ENCODE data around the gene TRAPPC3. TPM values are rescaled to one million over a fixed set of nuclear protein-coding genes. Genes with fewer than 3 reads are reported as not detected.

The TRAPPC3 gene
- total RNA-seq, 2 experiments from 2014 or later, result 50.3 to 60.4 TPM

DNA sequence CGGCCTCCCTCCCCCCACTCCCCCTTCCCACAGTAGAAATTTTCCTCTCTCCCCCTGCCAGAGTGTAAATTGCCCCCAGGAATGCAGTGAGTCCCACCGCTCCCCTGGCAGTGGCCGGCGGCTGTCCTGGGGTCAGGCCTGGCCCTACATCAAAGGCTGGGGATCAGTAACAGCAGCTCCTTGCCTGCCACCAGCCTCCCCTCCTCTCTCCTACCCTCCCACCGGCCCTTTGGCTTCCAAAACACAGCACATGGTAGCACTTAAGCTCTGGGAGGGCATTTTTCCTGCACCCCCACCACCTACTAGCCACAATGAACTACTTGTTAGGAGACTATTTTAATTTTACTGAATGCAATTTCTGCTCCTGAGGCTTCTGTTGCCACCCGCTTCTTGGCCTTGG is 15.3 kb downstream of the TRAPPC3 start:
- no peaks in the 10 kb centered on the region for H4K20me1 ChIP-seq (ENCODE audit: insufficient read depth, low read length)
- TF ChIP-seq, protein P1, sequence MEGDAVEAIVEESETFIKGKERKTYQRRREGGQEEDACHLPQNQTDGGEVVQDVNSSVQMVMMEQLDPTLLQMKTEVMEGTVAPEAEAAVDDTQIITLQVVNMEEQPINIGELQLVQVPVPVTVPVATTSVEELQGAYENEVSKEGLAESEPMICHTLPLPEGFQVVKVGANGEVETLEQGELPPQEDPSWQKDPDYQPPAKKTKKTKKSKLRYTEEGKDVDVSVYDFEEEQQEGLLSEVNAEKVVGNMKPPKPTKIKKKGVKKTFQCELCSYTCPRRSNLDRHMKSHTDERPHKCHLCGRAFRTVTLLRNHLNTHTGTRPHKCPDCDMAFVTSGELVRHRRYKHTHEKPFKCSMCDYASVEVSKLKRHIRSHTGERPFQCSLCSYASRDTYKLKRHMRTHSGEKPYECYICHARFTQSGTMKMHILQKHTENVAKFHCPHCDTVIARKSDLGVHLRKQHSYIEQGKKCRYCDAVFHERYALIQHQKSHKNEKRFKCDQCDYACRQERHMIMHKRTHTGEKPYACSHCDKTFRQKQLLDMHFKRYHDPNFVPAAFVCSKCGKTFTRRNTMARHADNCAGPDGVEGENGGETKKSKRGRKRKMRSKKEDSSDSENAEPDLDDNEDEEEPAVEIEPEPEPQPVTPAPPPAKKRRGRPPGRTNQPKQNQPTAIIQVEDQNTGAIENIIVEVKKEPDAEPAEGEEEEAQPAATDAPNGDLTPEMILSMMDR (conservative IDR thresholded peaks at IDR 0.05; ENCODE audit: low read length), result no peak
- no peak for TF ChIP-seq EZH2phosphoT487 (IDR thresholded peaks at IDR 0.05; ENCODE audit: borderline replicate concordance, low read depth, low read length)
- H3K4me1 ChIP-seq (ENCODE audit: insufficient read depth, low read length, poor library complexity, severe bottlenecking), result no peaks in the 10 kb centered on the region
- no peak overlapping the region for H3K4me3 ChIP-seq (ENCODE audit: low read depth, low read length, poor library complexity, severe bottlenecking)
- no TSS peak for BruUV-seq (replicated peaks)
- no peak overlapping the region for H2AFZ ChIP-seq (ENCODE audit: low read length)
- POLR2A ChIA-PET, result interaction anchor here (0.6 to 0.8 kb wide), 3 partner anchors 35 to 120 kb away, joined by 3 to 4 read pairs (median 3); no protein-coding TSS in a partner anchor
- H3K79me2 ChIP-seq (ENCODE audit: insufficient read depth, low read depth, low read length), result no peaks in the 10 kb centered on the region
- intact Hi-C loops (cut with micrococcal nuclease; ENCODE audit: unreplicated experiment), result loop anchor here (1.0 kb wide), 1 partner anchor 35 kb away; no protein-coding TSS in a partner anchor
- no peaks in the 10 kb centered on the region for H3K9me2 ChIP-seq (ENCODE audit: insufficient read depth, low read length)
- H3K36me3 ChIP-seq (ENCODE audit: insufficient read depth, low read length), result peaks cover 33% of the 10 kb centered on the region
- H3K4me2 ChIP-seq (ENCODE audit: low read length), result no peak overlapping the region
- H3K9me3 ChIP-seq (ENCODE audit: low read length), result no peaks in the 10 kb centered on the region
- no peak for DNase-seq (ENCODE audit: low spot score)
- H3K27ac ChIP-seq (ENCODE audit: low read depth, low read length, poor library complexity, severe bottlenecking), result no peak overlapping the region
- CTCF ChIA-PET (ENCODE audit: unreplicated experiment), result interaction anchor here (0.6 to 1.6 kb wide), 2 partner anchors 23 to 164 kb away, joined by 3 to 4 read pairs; no protein-coding TSS in a partner anchor

DNA sequence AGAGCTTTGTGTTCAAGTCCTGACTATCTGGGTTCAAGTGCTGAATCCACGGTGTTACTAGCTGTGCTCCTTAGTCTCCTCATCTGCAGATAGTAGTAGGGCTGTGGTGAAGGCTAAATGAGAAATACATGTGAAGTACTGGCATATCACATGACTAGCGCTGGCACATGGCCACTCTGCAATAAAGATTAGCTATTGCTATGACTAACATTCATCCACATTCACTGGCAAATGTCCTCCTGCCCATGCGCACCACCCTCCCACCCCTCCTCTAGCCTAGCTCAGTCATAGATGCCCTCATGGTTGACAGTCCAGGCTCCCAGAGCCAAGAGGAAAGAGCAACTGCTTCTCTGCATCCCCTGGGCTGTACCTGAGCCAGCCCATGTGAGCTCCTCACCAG is 15.8 kb downstream of the TRAPPC3 start:
- H3K27ac ChIP-seq (ENCODE audit: low read depth, low read length, poor library complexity, severe bottlenecking), result no peak overlapping the region
- H4K20me1 ChIP-seq (ENCODE audit: insufficient read depth, low read length), result no peaks in the 10 kb centered on the region
- POLR2A ChIA-PET, result interaction anchor here (0.6 to 0.8 kb wide), 2 partner anchors 36 to 120 kb away, joined by 3 read pairs; no protein-coding TSS in a partner anchor
- H3K4me3 ChIP-seq (ENCODE audit: low read depth, low read length, poor library complexity, severe bottlenecking), result no peak overlapping the region
- no peaks in the 10 kb centered on the region for H3K79me2 ChIP-seq (ENCODE audit: insufficient read depth, low read depth, low read length)
- CTCF ChIA-PET (ENCODE audit: unreplicated experiment), result no interaction called here
- no peaks in the 10 kb centered on the region for H3K9me2 ChIP-seq (ENCODE audit: insufficient read depth, low read length)
- H3K36me3 ChIP-seq (ENCODE audit: insufficient read depth, low read length), result peaks cover 28% of the 10 kb centered on the region
- no peak overlapping the region for H3K4me2 ChIP-seq (ENCODE audit: low read length)
- BruUV-seq (replicated peaks), result no TSS peak
- intact Hi-C loops (cut with micrococcal nuclease; ENCODE audit: unreplicated experiment), result no loop called here
- H3K9me3 ChIP-seq (ENCODE audit: low read length), result no peaks in the 10 kb centered on the region
- DNase-seq (ENCODE audit: low spot score), result no peak
- TF ChIP-seq, protein P1 (conservative IDR thresholded peaks at IDR 0.05; ENCODE audit: low read length), result no peak
- no peak for TF ChIP-seq EZH2phosphoT487 (IDR thresholded peaks at IDR 0.05; ENCODE audit: borderline replicate concordance, low read depth, low read length)
- H3K4me1 ChIP-seq (ENCODE audit: insufficient read depth, low read length, poor library complexity, severe bottlenecking), result no peaks in the 10 kb centered on the region
- no peak overlapping the region for H2AFZ ChIP-seq (ENCODE audit: low read length)

DNA sequence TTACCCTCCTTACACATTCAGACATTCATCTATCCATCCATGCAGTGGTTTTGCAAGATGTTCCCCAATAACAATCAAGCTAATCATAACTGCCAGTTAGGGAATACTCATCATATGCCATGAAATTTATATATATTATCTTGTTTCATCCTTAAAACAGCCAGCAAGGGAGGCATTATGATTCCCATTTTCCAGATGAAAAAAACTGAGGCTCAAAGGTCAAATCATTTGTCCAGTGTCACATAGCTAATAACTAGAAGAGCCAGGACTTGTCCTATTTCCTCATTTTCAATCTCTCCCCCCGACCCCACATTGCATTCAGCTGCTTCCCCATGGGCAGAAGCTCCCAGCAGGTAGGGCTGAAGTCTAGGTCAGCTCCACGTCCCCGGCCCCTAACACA is 17.3 kb downstream of the TRAPPC3 start:
- H3K79me2 ChIP-seq (ENCODE audit: insufficient read depth, low read depth, low read length), result no peaks in the 10 kb centered on the region
- H3K36me3 ChIP-seq (ENCODE audit: insufficient read depth, low read length), result peaks cover 13% of the 10 kb centered on the region
- H3K4me3 ChIP-seq (ENCODE audit: low read depth, low read length, poor library complexity, severe bottlenecking), result no peak overlapping the region
- no peaks in the 10 kb centered on the region for H3K4me1 ChIP-seq (ENCODE audit: insufficient read depth, low read length, poor library complexity, severe bottlenecking)
- intact Hi-C loops (cut with micrococcal nuclease; ENCODE audit: unreplicated experiment), result no loop called here
- no peaks in the 10 kb centered on the region for H3K9me3 ChIP-seq (ENCODE audit: low read length)
- TF ChIP-seq, protein P1 (conservative IDR thresholded peaks at IDR 0.05; ENCODE audit: low read length), result no peak
- TF ChIP-seq EZH2phosphoT487 (IDR thresholded peaks at IDR 0.05; ENCODE audit: borderline replicate concordance, low read depth, low read length), result no peak
- no peaks in the 10 kb centered on the region for H4K20me1 ChIP-seq (ENCODE audit: insufficient read depth, low read length)
- no TSS peak for BruUV-seq (replicated peaks)
- no peak overlapping the region for H2AFZ ChIP-seq (ENCODE audit: low read length)
- no peak overlapping the region for H3K4me2 ChIP-seq (ENCODE audit: low read length)
- H3K9me2 ChIP-seq (ENCODE audit: insufficient read depth, low read length), result no peaks in the 10 kb centered on the region
- H3K27ac ChIP-seq (ENCODE audit: low read depth, low read length, poor library complexity, severe bottlenecking), result no peak overlapping the region
- CTCF ChIA-PET (ENCODE audit: unreplicated experiment), result interaction anchor here (1.0 kb wide), 1 partner anchor 13 kb away, joined by 3 read pairs; no protein-coding TSS in a partner anchor
- POLR2A ChIA-PET, result interaction anchor here (0.5 to 0.9 kb wide), 2 partner anchors 17 to 54 kb away, joined by 3 to 4 read pairs; partner anchors contain the start of gene TRAPPC3
- DNase-seq (ENCODE audit: low spot score), result no peak
